GM23338 (cell line): ENCODE measurements around the gene XKR8.

ENCODE experiments used
- CREB1 ChIP-seq: fragments of 250-450 bp; sonication (Bioruptor Pico); IDR thresholded peaks from 2 replicates; pipeline ENCODE4 v1.5.0; 2020; ENCODE audit warnings: low read depth, mild to moderate bottlenecking, moderate library complexity
- CTCF ChIP-seq, 2 experiments: fragments of 200-600 bp in 1 of 2; sonication (generic) in 1 of 2; conservative IDR thresholded peaks; 2 replicates each; pipeline versions ENCODE4 v1.5.1 to v1.6.1; 2016 to 2017; ENCODE audit warnings: antibody characterized with exemption in 2 of 2, low read depth in 2 of 2, mild to moderate bottlenecking in 2 of 2, moderate library complexity in 1 of 2
- POLR2AphosphoS5 ChIP-seq: IDR thresholded peaks from 2 replicates; pipeline ENCODE4 v1.6.1; 2016; ENCODE audit warnings: antibody characterized with exemption, low read depth
- REST ChIP-seq: IDR thresholded peaks from one replicate; pipeline ENCODE4 v1.6.1; 2018; ENCODE audit warnings: antibody characterized with exemption; ENCODE audit not compliant: unreplicated experiment
- ZNF331 ChIP-seq: fragments of 250-450 bp; sonication (Bioruptor Pico); IDR thresholded peaks from 2 replicates; pipeline ENCODE4 v1.5.0; 2020; ENCODE audit warnings: low read depth, mild to moderate bottlenecking, moderate library complexity

- no peak for TF ChIP-seq REST
- TF ChIP-seq ZNF331, result no peak
- TF ChIP-seq POLR2AphosphoS5, result no peak
- TF ChIP-seq CTCF (conservative IDR thresholded peaks at IDR 0.05; ENCODE audit: low read depth in 2 of 2), result no peak
- TF ChIP-seq CREB1 (CRISPR knock-in tag), result no peak
These were observed 8.2 kb downstream of the XKR8 start for GRCh38 chr1:27967884-27968466.
